HEK293 (cell line): ENCODE results near the gene GDA.

Experiments
- FEZF1 ChIP-seq: fragments of 450-650 bp; formaldehyde crosslinking; IDR thresholded peaks from 2 replicates; pipeline ENCODE4 v1.5.1; 2016; ENCODE audit warnings: missing biosample characterization, missing genetic modification characterization
- TCF7L2 ChIP-seq: IDR thresholded peaks from 2 replicates; pipeline ENCODE4 v1.6.1; 2011; ENCODE audit warnings: low read depth, mild to moderate bottlenecking, inconsistent platforms, low read length, moderate library complexity, borderline replicate concordance
- TF ChIP-seq, protein P1 (sequence below): fragments of 450-650 bp; formaldehyde crosslinking; IDR thresholded peaks from 2 replicates; pipeline ENCODE4 v1.5.1; 2016; ENCODE audit warnings: missing biosample characterization, missing genetic modification characterization

DNA sequence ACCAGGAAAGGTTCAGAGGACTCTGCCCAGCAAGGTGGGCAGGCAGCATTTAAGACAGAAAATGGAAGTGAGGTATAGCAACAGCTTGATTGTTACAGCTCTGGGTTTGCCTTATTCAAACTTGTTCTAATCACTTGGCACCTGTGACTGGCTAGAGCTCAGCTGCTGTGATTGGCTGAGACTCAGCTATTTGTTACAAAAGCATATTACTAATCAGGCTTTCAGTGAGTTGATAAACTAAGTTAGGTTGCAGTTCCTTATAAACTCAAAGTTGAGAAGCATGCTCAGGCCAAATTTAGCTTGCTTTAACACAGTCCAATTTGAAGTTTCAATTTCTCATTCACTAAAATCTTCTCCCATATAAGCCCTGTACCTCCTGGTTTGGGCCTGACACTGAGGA is 56.3 kb downstream of the GDA start:
- TF ChIP-seq, protein P1, sequence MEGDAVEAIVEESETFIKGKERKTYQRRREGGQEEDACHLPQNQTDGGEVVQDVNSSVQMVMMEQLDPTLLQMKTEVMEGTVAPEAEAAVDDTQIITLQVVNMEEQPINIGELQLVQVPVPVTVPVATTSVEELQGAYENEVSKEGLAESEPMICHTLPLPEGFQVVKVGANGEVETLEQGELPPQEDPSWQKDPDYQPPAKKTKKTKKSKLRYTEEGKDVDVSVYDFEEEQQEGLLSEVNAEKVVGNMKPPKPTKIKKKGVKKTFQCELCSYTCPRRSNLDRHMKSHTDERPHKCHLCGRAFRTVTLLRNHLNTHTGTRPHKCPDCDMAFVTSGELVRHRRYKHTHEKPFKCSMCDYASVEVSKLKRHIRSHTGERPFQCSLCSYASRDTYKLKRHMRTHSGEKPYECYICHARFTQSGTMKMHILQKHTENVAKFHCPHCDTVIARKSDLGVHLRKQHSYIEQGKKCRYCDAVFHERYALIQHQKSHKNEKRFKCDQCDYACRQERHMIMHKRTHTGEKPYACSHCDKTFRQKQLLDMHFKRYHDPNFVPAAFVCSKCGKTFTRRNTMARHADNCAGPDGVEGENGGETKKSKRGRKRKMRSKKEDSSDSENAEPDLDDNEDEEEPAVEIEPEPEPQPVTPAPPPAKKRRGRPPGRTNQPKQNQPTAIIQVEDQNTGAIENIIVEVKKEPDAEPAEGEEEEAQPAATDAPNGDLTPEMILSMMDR (tag by site-specific recombination), result no peak
- TF ChIP-seq FEZF1 (tag by site-specific recombination) (no peak), TCF7L2 (no peak)
